Fibroblast of skin of left quadriceps (primary cell): ENCODE measurements around the gene ENTPD6.
A peak's percentile ranks its signal among the peaks of the same experiment; 100 is the strongest.
"Not testable (repeated sequence)": the region's sequence is repeated elsewhere in the genome, so short reads cannot be mapped to it uniquely, and the experiment has no call there.

ENCODE experiments used
- DNase-seq, 2 experiments: peaks; one replicate each; pipeline ENCODE4 v3.0.0-alpha.2; 2013; ENCODE audit warnings: low read depth in 2 of 2

The ENTPD6 gene

DNA sequence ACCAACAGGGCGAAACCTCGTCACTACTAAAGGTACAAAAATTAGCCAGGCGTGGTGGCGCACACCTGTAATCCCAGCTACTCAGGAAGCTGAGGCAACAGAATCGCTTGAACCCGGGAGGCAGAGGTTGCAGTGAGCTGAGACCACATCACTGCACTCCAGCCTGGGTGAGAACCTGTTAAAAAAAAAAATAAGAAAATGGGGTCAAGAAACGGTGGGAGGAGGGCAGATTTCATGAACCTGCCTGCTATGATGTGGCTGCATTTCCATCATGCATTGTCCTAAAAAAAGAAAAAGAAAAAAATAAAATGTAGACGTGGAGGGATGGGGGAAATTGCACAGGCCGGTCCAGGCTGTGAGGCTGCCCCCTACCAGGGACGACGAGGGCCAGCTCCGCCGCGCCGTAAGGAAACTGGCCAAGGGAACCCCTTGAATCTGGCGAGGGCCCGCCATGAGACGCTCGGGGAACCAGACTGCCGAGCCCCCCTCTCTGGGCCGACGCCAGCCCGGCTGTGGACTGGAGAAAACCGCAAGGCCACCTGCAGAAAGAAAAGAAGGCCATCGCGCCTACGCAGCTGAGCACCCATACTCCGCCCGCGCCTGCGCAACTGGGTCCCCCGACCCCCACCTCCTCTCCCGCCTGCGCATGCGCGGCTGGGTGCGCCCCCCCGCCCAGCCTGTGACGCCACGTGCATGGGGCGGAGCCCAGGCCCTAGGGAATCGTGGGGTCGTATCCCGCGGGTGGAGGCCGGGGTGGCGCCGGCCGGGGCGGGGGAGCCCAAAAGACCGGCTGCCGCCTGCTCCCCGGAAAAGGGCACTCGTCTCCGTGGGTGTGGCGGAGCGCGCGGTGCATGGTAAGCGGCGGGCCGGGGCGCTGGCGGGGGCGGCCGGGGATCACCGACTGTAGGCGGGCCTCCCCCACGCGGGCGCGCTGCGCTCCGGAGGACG, at the start of gene ENTPD6:
Gene ENTPD6, plus strand, starts transcription at position 699 of the 948 bp plus-strand sequence. CDS start 10,825 bp downstream, outside the sequence.
- DNase-seq = peak; percentile 76 to 78

DNA sequence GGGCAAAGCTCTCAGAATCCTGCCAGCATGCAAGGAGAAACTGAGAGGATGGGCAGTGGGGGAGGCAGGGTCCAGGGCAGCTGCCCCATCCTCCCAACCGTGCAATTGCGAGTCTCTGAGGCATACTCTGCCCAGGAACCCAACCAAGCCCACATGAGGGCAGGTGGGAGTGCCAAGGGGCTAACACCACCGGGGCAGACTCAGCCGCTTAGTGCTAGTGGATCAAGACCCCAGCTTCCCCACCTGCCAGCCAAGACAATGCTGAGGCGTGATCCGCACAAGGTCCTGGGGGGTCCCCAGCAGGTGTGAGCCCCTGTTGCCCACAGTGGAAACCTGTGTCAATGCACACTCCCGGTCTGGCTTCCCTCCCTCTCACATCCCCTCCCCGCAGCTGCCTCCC, 48.5 kb upstream of the ENTPD6 start:
- no peak for DNase-seq

DNA sequence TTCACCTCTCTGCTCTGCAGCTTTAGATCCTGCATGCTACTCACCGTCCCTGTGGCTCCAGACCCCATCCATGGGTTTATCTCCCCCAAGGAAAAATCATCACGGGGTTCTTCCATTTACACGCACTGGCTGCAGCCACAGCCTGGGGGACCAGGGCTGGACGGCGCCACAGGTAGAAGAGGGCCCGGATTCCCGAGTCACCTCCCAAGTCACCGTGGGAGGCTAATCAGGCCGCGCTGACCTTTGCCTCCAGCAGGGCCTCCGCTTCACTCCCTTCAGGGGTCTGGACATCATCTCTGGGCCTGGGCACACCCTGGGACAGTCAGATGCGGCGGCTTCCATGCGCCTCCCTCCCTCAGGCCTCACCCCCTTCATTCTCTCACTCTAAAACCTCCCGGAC, 47.8 kb upstream of the ENTPD6 start:
- DNase-seq = no peak

DNA sequence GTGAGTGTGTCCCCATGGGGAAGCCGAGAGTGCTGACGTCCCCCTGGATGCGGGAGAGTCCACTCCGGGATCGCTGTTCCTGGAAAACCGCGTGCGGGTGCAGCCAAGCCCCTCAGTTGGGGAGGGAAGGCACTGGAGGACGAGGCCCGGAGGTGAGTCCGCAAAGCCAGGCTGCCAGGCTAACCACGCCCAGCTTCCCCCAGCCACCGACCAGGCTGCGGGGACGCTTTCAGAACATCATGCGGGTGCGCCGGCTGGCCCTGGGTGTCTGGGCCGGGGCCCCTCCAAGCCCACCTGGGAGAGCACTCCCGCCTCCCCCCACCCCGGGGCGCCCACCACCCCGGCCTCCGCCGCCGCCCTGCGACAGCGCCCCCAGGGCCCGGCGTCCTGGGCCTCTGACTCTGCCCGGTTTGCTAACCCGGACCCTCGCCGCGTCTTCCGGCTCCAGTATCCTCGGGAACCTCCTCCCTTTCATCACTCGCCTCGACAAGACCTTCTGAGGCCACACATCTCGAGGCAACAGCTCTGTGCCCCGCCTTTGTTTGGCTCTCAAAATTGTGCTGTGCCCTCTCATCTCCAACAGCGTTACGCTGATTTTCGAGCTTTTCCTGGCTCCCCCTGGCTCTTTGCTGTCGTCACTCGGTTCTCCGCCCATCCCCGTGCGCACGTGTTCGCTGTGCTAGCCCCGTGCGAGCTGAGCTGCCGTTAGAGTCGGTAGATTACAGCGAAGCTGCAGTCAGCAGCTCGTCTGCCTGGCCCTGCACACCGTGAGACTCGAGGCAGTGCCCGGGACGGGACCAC, 47.1 kb upstream of the ENTPD6 start:
- peak; percentile 13 to 14 for DNase-seq

DNA sequence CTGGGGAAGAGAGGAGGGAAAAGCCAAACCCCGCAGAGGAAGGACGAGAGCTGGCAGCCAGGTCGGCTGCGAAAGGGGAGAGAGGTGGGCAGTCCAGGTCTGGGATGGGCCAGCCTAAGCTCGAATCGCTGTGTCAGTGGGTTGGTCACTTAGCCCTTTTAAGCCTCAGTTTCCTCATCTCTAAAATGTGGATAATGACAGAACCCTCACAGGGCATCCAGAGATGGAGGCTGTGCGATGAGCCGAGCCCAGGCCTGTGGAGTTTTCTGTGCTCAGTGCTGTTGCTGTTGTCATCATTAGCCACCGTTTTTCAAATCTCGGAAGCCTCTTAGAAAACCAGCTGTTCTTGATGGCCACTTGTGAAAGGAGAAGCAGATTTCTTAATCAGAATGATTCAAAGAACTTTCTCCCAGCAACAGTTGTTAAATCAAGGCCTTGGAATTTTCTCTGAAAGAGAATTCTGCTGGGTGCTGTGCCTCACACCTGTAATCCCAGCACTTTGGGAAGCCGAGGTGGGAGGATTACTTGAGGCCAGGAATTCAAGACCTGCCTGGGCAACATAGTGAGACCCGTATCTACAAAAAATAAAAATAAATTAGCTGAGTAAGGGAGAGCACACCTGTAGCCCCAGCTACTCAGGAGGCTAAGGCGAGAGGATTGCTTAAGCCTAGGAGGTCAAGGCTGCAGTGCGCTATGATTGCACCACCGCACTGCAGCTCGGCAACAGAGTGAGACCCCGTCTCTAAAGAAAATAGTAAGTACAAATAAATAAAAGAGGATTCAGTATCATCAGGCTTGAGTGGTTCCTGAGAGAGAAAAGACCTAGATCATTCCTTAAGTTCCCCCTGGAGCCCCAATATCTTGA, 46.3 kb upstream of the ENTPD6 start:
- DNase-seq = no peak

DNA sequence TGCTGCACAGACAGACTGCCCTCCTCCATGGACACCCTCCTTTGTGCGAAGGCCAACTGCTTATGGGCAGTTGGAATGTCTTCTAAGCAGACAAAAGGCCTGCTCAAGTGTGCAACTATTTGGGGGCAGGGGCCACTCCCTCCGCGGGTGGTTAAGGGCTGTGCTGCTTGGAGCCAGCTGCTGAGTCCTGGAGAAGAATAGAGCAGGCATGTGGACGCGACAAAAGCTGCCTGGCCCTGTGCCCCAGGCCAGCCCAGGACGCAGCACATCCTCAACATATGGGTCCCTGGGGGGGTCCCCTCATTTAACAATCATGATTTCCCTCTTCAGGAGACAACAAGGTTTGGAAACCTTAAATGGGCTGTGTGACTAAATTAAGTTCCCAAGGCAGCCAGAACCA, 45.5 kb upstream of the ENTPD6 start:
- DNase-seq = no peak

DNA sequence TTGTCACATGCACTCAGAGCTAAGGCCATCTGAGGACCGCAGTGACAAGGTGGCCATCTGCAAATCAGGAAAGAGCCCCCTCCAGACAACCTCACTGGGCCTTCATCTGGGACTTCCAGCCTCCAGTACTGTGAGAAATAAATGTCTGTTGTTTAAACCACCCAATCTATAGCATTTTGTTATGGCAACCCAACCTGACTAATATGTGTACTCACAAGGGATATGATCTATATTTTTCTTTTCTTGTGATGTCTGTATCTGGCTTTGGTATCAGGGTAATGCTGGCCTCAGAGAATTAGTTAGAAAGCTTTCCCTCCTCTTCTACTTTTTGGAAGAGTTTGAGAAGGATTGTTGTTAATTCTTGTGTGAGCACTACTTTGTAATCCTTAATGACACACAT, 37.5 kb upstream of the ENTPD6 start:
- DNase-seq = no peak

DNA sequence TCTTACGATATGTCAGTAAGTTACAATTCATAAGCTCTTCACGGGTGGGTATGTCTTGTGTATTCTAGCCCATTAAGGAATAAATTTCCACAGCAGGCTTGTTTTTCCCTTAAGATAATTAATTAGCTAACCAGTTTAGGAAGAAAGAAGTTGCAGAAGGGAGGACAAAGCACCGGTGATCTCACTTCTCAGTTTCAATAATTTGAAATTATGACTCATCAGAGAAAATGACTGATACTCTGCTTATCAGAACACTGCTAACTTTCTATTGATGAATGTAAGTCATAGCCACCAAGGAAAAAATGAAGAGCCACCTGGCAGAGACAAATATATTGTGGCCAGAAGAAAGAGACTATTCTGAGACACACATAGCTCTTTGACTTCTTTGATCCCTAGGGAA, 35.0 kb upstream of the ENTPD6 start:
- DNase-seq = no peak

DNA sequence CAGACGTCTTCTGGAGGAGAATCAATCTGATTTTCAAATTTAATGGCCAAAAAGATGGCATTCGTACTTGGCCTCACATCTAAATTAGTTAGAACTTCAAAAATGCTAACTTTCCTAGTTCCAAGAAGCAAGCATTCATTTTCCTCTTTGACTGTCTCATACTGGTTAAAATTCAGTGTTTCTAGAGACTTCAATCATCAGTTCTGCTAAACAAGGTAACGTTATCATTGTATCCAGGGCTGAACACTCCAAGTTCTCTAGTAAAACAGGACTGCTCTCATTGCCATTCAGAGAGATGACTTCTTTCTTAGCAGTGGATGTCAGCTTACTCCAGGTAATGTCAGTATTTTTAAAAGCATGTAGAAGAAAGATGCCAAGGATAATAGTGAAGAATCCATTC, 34.6 kb upstream of the ENTPD6 start:
- DNase-seq = no peak

DNA sequence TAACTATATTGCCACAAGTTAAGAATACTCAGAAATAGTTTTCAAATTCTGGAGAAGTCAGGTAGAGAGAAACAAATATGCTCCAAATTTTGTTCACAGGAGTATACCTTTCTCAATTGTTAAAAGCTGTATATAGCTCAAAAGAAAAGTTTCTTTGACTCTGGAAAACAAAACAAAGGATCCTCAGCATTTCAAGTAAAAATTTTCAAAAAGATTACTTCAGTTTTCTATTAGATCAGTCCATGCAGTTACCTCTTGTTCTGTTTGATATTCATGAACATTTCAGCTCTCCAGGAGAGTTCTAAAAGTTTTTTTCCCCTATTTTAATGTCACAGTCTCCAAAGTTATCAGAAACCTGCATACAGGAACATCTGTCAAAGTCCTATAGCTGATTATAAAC, 30.4 kb upstream of the ENTPD6 start:
- no peak for DNase-seq

DNA sequence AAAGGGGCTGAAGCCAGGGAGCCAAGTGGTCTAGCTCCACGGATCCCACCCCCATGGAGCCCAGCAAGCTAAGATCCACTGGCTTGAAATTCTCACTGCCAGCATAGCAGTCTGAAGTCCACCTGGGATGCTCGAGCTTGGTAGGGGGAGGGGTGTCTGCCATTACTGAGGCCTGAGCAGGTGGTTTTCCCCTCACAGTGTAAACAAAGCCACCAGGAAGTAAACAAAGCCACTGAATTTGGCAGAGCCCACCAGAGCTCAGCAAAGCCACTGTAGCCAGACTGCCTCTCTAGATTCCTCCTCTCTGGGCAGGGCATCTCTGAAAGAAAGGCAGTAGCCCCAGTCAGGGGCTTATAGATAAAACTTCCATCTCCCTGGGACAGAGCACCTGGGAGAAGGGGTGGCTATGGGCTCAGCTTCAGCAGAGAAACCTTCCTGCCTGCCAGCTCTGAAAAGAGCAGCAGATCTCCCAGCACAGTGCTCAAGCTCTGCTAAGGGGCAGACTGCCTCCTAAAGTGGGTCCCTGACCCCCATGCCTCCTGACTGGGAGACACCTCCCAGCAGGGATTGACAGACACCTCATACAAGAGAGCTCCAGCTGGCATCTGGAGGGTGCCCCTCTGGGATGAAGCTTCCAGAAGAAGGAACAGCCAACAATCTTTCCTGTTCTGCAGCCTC, 29.3 kb upstream of the ENTPD6 start:
- not testable (repeated sequence) for DNase-seq

DNA sequence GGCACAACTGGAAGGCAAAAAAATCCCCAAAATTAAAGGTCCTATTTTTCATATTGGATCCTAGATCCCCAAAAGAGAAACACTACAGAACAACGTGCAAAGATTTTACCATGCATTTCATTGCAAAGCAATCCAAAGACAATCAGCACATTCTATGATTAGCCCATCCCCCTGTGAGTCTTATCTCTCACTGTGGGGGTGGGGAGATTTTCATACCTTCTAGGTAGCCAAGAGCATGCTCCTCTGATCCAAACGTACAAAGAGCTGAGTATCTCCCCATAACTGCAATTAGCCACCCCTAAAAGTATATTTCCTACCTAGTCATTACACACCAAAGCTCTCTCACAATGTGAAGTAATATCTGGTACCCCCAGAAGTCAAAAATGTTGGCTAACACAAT, 22.2 kb upstream of the ENTPD6 start:
- no peak for DNase-seq

DNA sequence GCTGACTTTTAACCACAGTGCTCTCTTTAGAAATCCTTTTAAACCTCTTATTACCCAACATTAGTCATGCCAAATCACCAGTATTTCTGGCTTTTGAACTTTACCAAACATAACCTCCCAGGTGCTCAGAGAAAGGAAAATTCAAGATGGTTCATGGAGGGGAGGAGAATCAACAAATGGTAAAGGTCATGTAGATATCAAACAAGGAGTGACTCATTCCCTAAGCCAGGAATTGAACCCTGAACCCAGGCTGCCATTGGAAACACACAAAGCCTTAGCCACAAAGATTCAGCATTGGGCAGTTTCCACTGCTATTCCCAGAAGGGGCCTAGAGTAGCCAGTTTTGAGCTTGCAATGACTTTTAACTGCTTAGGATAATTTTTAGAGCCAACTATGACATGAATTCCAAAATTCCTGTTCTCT, 21.6 kb upstream of the ENTPD6 start:
- no peak for DNase-seq

DNA sequence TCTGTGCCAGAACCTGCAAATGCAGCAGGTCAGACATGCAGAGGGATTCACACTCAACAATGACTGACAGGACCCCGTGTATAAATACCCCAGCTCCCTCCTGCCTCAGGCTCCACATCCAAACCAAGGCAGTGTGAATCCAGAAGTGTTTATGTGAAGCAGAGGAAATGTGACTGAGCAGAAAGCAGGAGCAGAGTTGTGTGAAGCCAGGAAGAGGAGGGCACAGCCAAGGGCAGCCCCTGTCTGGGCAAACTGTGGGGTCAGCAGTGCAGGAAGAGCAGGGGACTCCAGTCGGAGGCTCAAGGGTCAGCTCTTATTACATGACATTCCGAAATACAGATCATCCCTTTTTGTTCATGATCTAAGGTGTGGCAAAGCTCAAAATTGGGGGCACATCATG, 19.3 kb upstream of the ENTPD6 start:
- DNase-seq = no peak

DNA sequence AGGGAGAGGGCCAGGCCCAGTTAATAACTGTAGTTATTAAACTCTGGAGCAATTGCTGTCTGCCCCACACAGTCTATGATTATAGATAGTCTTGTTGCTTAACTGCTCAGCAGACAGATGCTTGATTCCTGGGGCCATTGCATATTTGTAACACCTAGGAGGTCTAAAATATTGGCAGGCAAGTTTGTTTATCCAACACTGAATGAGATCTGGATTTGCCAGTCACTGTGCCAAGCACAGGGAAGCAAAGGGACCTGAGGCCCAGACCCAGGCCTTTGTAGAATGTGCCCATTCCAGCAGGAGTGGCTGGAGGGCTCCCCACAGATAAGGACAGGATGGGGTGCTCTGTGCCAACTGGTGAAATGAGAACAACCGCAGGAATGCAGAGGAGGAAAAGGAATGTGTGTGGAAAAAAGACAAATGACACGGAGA, 17.6 kb upstream of the ENTPD6 start:
- no peak for DNase-seq

DNA sequence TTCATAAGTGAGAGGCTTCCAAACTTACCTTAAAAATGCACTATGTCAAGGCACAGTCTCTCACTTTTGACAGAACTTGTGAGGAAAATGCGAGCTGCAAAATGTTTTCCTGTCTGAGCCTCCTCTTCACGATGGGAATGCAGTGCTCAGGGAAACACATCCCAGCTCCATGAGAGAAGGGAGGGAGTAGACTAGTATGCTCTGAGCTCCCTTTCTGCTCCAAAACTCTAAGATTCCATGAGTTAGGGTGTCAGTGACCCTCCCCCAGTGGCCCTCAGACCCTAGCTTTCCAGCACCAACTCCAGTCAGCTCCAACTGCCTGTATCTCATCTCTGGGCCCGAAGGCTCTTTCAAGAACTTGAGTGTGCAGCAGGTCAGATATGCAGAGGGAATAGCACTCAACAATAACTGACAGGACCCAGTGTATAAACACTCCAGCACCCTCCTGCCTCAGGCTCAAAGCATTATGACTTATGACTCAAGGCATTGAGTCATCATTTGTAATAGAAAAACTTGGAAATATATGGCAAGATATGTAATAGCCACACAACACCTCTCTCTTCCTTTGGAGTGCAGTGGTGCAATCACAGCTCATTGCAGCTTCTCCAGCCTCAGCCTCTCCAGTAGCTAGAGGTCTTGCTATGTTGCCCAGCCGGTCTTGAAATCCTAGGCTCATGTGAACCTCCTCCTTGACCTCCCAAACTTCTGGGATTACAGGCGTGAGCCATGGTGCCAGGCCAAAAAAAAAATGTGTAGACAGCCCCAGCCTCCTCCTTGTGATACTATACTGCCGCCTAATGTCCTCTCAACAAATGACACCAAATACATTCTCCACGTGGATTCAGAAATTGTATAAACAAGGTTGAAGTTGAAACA, 16.7 kb upstream of the ENTPD6 start:
- peak; percentile 53 to 57 for DNase-seq

DNA sequence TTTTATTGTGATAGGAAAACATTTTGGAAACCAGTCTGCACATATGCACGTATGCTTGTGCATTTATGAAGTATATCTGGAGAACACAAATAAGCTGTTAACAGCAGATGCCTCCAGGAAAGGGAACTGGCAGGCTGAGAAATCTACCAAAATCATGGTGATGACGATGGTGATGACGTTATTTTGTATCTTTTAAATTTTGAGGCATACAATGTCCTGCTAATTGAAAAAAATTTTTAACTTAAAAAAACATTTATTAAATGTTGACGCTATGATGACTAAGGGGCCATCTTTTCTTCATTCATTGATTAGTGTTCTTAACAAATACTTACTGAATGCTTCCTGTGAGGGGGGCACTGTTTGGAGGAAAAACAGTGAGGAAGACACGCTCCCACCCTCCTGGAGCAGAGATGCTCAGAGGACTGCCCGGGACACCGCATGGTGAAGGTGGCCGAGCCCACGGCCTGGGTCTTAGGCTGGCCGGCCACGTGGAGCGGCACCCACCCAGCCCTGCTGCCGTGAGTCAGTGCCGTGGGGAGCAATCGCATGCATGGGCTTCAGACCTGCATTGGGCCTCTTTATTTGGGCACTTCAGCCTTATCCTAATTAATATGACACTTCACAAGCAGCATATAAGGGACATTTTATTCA, 15.9 kb upstream of the ENTPD6 start:
- no peak for DNase-seq

DNA sequence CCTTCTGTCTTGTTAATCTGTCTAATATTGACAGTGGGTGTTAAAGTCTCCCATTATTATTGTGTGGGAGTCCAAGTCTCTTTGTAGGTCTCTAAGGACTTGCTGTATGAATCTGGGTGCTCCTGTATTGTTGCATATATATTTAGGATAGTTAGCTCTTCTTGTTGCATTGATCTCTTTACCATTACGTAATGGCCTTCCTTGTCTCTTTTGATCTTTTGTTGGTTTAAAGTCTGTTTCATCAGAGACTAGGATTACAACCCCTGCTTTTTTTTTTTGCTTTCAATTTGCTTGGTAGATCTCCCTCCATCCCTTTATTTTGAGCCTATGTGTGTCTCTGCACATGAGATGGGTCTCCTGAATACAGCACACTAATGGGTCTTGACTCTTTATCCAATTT, 11.1 kb upstream of the ENTPD6 start:
- not testable (repeated sequence) for DNase-seq

DNA sequence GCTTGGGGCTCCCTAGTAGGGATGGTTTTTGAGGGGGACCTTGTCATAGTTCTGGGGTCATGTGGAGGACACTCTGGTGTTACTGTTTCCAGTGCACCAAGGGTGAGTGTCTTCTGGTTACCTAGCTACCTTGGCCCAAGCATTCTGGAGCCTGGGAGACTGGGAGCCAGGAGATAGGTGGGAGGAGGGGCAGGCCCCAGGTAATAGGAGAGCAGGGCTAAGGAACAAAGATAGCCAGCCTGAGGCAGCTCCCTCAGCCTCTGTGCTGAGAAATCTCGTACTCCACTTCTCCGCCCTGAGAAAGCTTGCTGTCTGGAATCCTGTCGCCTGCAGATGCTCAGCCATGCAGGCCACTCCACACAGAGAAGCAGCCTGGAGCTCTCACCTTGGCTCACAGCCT, 8.3 kb upstream of the ENTPD6 start:
- no peak for DNase-seq

DNA sequence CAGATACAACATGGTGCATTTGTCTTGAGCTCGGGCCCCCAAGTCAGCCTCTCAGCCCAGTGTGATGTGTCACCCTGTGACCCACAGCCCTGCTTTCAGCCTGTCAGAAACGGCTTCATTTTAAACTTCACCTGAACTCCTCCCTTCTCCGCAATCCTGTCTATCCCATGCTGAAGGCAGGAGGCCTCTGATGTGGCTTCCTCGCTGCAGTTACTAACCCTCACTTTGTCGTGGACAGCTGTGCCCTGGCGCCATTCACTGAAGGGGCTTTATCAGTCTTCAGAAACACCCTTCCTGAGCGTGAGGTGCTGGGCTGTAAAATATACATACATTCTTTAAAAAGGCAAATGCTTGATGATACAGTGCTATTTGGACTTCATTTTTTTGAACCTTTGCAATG, 7.9 kb upstream of the ENTPD6 start:
- DNase-seq = no peak
